GM21619 (cell line): Measurements from ENCODE around the gene TPSG1.
"Not testable (repeated sequence)": the region's sequence is repeated elsewhere in the genome, so short reads cannot be mapped to it uniquely, and the experiment has no call there.

ENCODE experiments used
- ATAC-seq: cut with Tn5 transposase; IDR thresholded peaks from one replicate; pipeline ENCODE4 v1.9.1; 2021; ENCODE audit not compliant: unreplicated experiment

TPSG1 gene

GRCh38 chr16:1198671-1199346 is 26.3 kb downstream of the TPSG1 start:
- not testable (repeated sequence) for ATAC-seq

- ATAC-seq, result no peak
Measured at GRCh38 chr16:1198194-1198593, 26.9 kb downstream of the TPSG1 start.

GRCh38 chr16:1197237-1197866 is 27.7 kb downstream of the TPSG1 start:
- no peak for ATAC-seq

- ATAC-seq, result no peak
Measured at GRCh38 chr16:1196494-1196893, 28.6 kb downstream of the TPSG1 start.

GRCh38 chr16:1195393-1195666 is 29.7 kb downstream of the TPSG1 start:
- ATAC-seq, result no peak

- no peak for ATAC-seq
Measured at GRCh38 chr16:1194665-1195392, 30.2 kb downstream of the TPSG1 start.

- ATAC-seq, result no peak
Measured at GRCh38 chr16:1193825-1194581, 31.1 kb downstream of the TPSG1 start.

GRCh38 chr16:1193143-1193824 is 31.8 kb downstream of the TPSG1 start:
- no peak for ATAC-seq

- ATAC-seq, result no peak
Measured at GRCh38 chr16:1192384-1193073, 32.5 kb downstream of the TPSG1 start.

GRCh38 chr16:1190789-1191188 is 34.3 kb downstream of the TPSG1 start:
- ATAC-seq, result not testable (repeated sequence)

GRCh38 chr16:1189455-1189854 is 35.6 kb downstream of the TPSG1 start:
- no peak for ATAC-seq

GRCh38 chr16:1188432-1189189 is 36.5 kb downstream of the TPSG1 start:
- no peak for ATAC-seq

GRCh38 chr16:1185460-1186207 is 39.4 kb downstream of the TPSG1 start:
- not testable (repeated sequence) for ATAC-seq

- ATAC-seq, result no peak
Measured at GRCh38 chr16:1184980-1185379, 40.1 kb downstream of the TPSG1 start.

- no peak for ATAC-seq
Measured at GRCh38 chr16:1184156-1184868, 40.8 kb downstream of the TPSG1 start.

GRCh38 chr16:1182950-1183907 is 41.8 kb downstream of the TPSG1 start:
- no peak for ATAC-seq

GRCh38 chr16:1182316-1182671 is 42.8 kb downstream of the TPSG1 start:
- ATAC-seq, result no peak
